GM13976 (cell line): Measurements from ENCODE around the gene PISD.

Experiments
- DNase-seq: peaks from one replicate; pipeline ENCODE4 v3.0.0; 2012; ENCODE audit warnings: low spot score
- CTCF ChIP-seq: IDR thresholded peaks from 2 replicates; pipeline ENCODE4 v1.5.1; 2012; ENCODE audit warnings: borderline replicate concordance, mild to moderate bottlenecking; ENCODE audit not compliant: insufficient read depth; ENCODE audit errors: extremely low read depth, missing control alignments, control extremely low read depth
- in situ Hi-C: fragments of 300-500 bp; cut with MboI; formaldehyde crosslinking; loops from one replicate; pipeline ENCODE4 v1.12.0; 2022; ENCODE audit warnings: low sequenced_read_pairs, mixed read lengths, inconsistent platforms; ENCODE audit not compliant: unreplicated experiment

PISD gene

GRCh38 chr22:31588970-31589675 is 72.9 kb downstream of the PISD start:
- TF ChIP-seq CTCF, result no peak
- in situ Hi-C loops, result no loop called here
- no peak for DNase-seq

- in situ Hi-C loops, result no loop called here
- no peak for DNase-seq
- no peak for TF ChIP-seq CTCF
These were observed 75.7 kb downstream of the PISD start for GRCh38 chr22:31586137-31586920.

GRCh38 chr22:31585161-31585859 is 76.7 kb downstream of the PISD start:
- TF ChIP-seq CTCF, result no peak
- in situ Hi-C loops, result no loop called here
- no peak for DNase-seq

GRCh38 chr22:31584804-31585160 is 77.2 kb downstream of the PISD start:
- in situ Hi-C loops, result no loop called here
- no peak for DNase-seq
- TF ChIP-seq CTCF, result no peak

GRCh38 chr22:31583861-31584485 is 78.0 kb downstream of the PISD start:
- in situ Hi-C loops, result no loop called here
- no peak for DNase-seq
- no peak for TF ChIP-seq CTCF

- in situ Hi-C loops, result no loop called here
- no peak for TF ChIP-seq CTCF
- no peak for DNase-seq
These were observed 82.2 kb downstream of the PISD start for GRCh38 chr22:31579835-31580242.
